K562 (cell line): ENCODE measurements around the gene CCP110. TPM values are rescaled to one million over a fixed set of nuclear protein-coding genes. Genes with fewer than 3 reads are reported as not detected.

Experiments used
- ASH1L ChIP-seq: fragments of 450-650 bp; IDR thresholded peaks from 2 replicates; pipeline ENCODE4 v1.6.1; 2018; ENCODE audit warnings: borderline replicate concordance, mild to moderate bottlenecking, low read depth; ENCODE audit not compliant: partially characterized antibody
- BCLAF1 ChIP-seq, 2 experiments: fragments of 450-650 bp in 1 of 2; IDR thresholded peaks; 2 replicates each; pipeline ENCODE4 v1.6.1; 2011 to 2017; ENCODE audit warnings: low read depth in 2 of 2, antibody characterized with exemption in 1 of 2, borderline replicate concordance in 1 of 2, low read length in 1 of 2, mild to moderate bottlenecking in 1 of 2, mixed read lengths in 1 of 2; ENCODE audit not compliant: control insufficient read depth in 1 of 2
- CBFA2T2 ChIP-seq: fragments of 450-650 bp; conservative IDR thresholded peaks from 2 replicates; pipeline ENCODE4 v1.6.1; 2017; ENCODE audit warnings: mild to moderate bottlenecking
- HCFC1 ChIP-seq: IDR thresholded peaks from 2 replicates; pipeline ENCODE4 v1.6.1; 2012; ENCODE audit warnings: low read depth, low read length, improper control_type of control experiment
- RAD21 ChIP-seq, 2 experiments: fragments of 250-450 bp in 1 of 2; fragments of 450-650 bp in 1 of 2; sonication (Bioruptor Pico) in 1 of 2; formaldehyde crosslinking in 1 of 2; IDR thresholded peaks in 1 of 2; conservative IDR thresholded peaks in 1 of 2; 2 replicates each; pipeline versions ENCODE4 v1.4.0 to v1.8.0; 2020 to 2022; ENCODE audit warnings: mild to moderate bottlenecking in 2 of 2, moderate library complexity in 1 of 2
- polyA plus RNA-seq, 8 experiments: library from polyadenylated mRNA; depleted of rRNA in 4 of 8; stranded (reverse) in 5 of 8; unstranded in 3 of 8; fragments of >200 nt; fragmentation: Nextera tagmentation in 2 of 8; fragmentation: Illumina TruSeq in 1 of 8; extraction: Ambion mirVana in 2 of 8; extraction: Trizol in 1 of 8; gene quantifications; 2 replicates each; pipeline versions ENCODE4 v1.2.1 to v1.2.3, GENCODE V29; 2011 to 2014; ENCODE audit warnings: inconsistent platforms in 1 of 8, missing spikeins in 1 of 8
- total RNA-seq, 7 experiments: library from RNA; depleted of rRNA in 6 of 7; stranded (reverse); fragments of >200 nt in 6 of 7; fragmentation: Illumina TruSeq in 2 of 7; extraction: Trizol in 2 of 7; gene quantifications; 2 replicates each; pipeline versions ENCODE4 v1.2.1 to v1.2.3, GENCODE V29; 2011 to 2021; ENCODE audit warnings: low replicate concordance in 1 of 7
- TF ChIP-seq, protein P1 (sequence below), 2 experiments: fragments of 450-650 bp; formaldehyde crosslinking in 1 of 2; IDR thresholded peaks; 2 replicates each; pipeline versions ENCODE4 v1.4.0 to v1.6.1; 2014 to 2020; ENCODE audit warnings: mild to moderate bottlenecking in 2 of 2, borderline replicate concordance in 1 of 2, low read depth in 1 of 2
- TF ChIP-seq, protein P2 (sequence below), 3 experiments: IDR thresholded peaks in 2 of 3; conservative IDR thresholded peaks in 1 of 3; 2 replicates each; pipeline ENCODE4 v1.5.1; 2011 to 2012; ENCODE audit warnings: low read length in 3 of 3, mild to moderate bottlenecking in 3 of 3, control low read depth in 2 of 3, improper control_type of control experiment in 1 of 3, inconsistent platforms in 1 of 3, low read depth in 1 of 3, mixed read lengths in 1 of 3, moderate library complexity in 1 of 3; ENCODE audit not compliant: insufficient read depth in 2 of 3
- TF ChIP-seq, protein P3 (sequence below): sonication (generic); formaldehyde crosslinking; IDR thresholded peaks from 2 replicates; pipeline ENCODE4 v1.8.1; 2023; ENCODE audit warnings: mild to moderate bottlenecking, missing genetic modification reagents, moderate library complexity

CCP110 gene
- total and polyA plus RNA-seq, 9 of the 15 experiments (the other 6 are each of a cell fraction or from before 2014, with no cell fraction given) = 3.5 to 16.1 (median 12.1) TPM

- TF ChIP-seq, protein P1, sequence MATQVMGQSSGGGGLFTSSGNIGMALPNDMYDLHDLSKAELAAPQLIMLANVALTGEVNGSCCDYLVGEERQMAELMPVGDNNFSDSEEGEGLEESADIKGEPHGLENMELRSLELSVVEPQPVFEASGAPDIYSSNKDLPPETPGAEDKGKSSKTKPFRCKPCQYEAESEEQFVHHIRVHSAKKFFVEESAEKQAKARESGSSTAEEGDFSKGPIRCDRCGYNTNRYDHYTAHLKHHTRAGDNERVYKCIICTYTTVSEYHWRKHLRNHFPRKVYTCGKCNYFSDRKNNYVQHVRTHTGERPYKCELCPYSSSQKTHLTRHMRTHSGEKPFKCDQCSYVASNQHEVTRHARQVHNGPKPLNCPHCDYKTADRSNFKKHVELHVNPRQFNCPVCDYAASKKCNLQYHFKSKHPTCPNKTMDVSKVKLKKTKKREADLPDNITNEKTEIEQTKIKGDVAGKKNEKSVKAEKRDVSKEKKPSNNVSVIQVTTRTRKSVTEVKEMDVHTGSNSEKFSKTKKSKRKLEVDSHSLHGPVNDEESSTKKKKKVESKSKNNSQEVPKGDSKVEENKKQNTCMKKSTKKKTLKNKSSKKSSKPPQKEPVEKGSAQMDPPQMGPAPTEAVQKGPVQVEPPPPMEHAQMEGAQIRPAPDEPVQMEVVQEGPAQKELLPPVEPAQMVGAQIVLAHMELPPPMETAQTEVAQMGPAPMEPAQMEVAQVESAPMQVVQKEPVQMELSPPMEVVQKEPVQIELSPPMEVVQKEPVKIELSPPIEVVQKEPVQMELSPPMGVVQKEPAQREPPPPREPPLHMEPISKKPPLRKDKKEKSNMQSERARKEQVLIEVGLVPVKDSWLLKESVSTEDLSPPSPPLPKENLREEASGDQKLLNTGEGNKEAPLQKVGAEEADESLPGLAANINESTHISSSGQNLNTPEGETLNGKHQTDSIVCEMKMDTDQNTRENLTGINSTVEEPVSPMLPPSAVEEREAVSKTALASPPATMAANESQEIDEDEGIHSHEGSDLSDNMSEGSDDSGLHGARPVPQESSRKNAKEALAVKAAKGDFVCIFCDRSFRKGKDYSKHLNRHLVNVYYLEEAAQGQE (IDR thresholded peaks at IDR 0.05; ENCODE audit: borderline replicate concordance) = peak; percentile 14; the same call in 1 of the 2 replicates
- TF ChIP-seq, protein P1 (CRISPR knock-in tag; IDR thresholded peaks at IDR 0.05; ENCODE audit: low read depth) = no peak
- TF ChIP-seq, protein P2, sequence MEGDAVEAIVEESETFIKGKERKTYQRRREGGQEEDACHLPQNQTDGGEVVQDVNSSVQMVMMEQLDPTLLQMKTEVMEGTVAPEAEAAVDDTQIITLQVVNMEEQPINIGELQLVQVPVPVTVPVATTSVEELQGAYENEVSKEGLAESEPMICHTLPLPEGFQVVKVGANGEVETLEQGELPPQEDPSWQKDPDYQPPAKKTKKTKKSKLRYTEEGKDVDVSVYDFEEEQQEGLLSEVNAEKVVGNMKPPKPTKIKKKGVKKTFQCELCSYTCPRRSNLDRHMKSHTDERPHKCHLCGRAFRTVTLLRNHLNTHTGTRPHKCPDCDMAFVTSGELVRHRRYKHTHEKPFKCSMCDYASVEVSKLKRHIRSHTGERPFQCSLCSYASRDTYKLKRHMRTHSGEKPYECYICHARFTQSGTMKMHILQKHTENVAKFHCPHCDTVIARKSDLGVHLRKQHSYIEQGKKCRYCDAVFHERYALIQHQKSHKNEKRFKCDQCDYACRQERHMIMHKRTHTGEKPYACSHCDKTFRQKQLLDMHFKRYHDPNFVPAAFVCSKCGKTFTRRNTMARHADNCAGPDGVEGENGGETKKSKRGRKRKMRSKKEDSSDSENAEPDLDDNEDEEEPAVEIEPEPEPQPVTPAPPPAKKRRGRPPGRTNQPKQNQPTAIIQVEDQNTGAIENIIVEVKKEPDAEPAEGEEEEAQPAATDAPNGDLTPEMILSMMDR (IDR thresholded peaks at IDR 0.05 in 2 of 3, conservative IDR thresholded peaks at IDR 0.05 in 1 of 3; ENCODE audit: insufficient read depth in 2 of 3, low read depth in 1 of 3, low read length in 3 of 3) = peak; percentile 74 to 89 (median 83)
- TF ChIP-seq HCFC1 = no peak
- no peak for TF ChIP-seq BCLAF1 (IDR thresholded peaks at IDR 0.05; ENCODE audit: borderline replicate concordance in 1 of 2, control insufficient read depth in 1 of 2, low read depth in 2 of 2, low read length in 1 of 2)
- peak in 1 of 2 experiments; percentile 56; a peak in 2 of 4 replicates for TF ChIP-seq RAD21 (CRISPR knock-in tag; conservative IDR thresholded peaks at IDR 0.05 in 1 of 2, IDR thresholded peaks at IDR 0.05 in 1 of 2)
- TF ChIP-seq CBFA2T2 = no peak
- TF ChIP-seq, protein P3, sequence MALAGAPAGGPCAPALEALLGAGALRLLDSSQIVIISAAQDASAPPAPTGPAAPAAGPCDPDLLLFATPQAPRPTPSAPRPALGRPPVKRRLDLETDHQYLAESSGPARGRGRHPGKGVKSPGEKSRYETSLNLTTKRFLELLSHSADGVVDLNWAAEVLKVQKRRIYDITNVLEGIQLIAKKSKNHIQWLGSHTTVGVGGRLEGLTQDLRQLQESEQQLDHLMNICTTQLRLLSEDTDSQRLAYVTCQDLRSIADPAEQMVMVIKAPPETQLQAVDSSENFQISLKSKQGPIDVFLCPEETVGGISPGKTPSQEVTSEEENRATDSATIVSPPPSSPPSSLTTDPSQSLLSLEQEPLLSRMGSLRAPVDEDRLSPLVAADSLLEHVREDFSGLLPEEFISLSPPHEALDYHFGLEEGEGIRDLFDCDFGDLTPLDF (CRISPR knock-in tag) = no peak
- no peak for TF ChIP-seq ASH1L
Observed at GRCh38 chr16:19583665-19584300, 60.0 kb downstream of the CCP110 start (continued).
